HCT116 (cell line): ENCODE measurements around the gene BABAM2. TPM values are rescaled to one million over a fixed set of nuclear protein-coding genes. Genes with fewer than 3 reads are reported as not detected.

Source experiments
- ATAC-seq: fragments of 200-7000 bp; cut with Tn5 transposase; 2 replicates; pipeline ENCODE4 v1.9.1; 2020; ENCODE audit warnings: mild to moderate bottlenecking, moderate library complexity
- BruUV-seq: library from RNA; stranded (reverse); fragments of 400-500 nt; replicated peaks from 2 replicates; lab custom pipeline; 2021; lab: Mats Ljungman, UMichigan
- CTCF ChIA-PET: fragments of 300-600 bp; sonication (Branson Sonifier 250); formaldehyde crosslinking; loops from one replicate; lab custom pipeline; 2021; ENCODE audit warnings: antibody characterized with exemption; lab: Charles Lee
- POLR2A ChIA-PET: fragments of 300-600, 350-600 bp; sonication (Branson Sonifier 250); formaldehyde crosslinking; loops from one replicate; lab custom pipeline; 2021; ENCODE audit warnings: antibody characterized with exemption; lab: Charles Lee
- RAD21 ChIA-PET, 2 experiments: fragments of 300-600 bp; sonication (Branson Sonifier 250); formaldehyde crosslinking; loops; one replicate each; lab custom pipeline; 2023; ENCODE audit warnings: low total read pairs in 2 of 2; ENCODE audit not compliant: uncharacterized antibody in 2 of 2, unreplicated experiment in 2 of 2, low non-redundant PET in 1 of 2; lab: Charles Lee
- DNase-seq: peaks from one replicate; pipeline ENCODE4 v3.0.0-alpha.2; 2010; ENCODE audit warnings: low read depth, low spot score
- H2AFZ ChIP-seq: fragments of 200-600 bp; shearing (Covaris generic), sonication (generic); 2 replicates; pipeline ENCODE4 v1.6.1; 2017; ENCODE audit warnings: low read depth, mixed run types, mixed read lengths, antibody characterized with exemption, low read length; ENCODE audit not compliant: poor library complexity, severe bottlenecking
- H3K27ac ChIP-seq: 2 replicates; pipeline ENCODE4 v1.5.1; 2012; ENCODE audit warnings: low read depth, low read length
- H3K27me3 ChIP-seq: fragments of 200-600 bp; sonication (generic); 2 replicates; pipeline ENCODE4 v1.6.1; 2016; ENCODE audit warnings: mixed run types, low read length, mixed read lengths; ENCODE audit not compliant: insufficient read depth
- H3K36me3 ChIP-seq, 2 experiments: fragments of 200-500 bp in 1 of 2; fragments of 200-600 bp in 1 of 2; sonication (Bioruptor generic) in 1 of 2; sonication (generic) in 1 of 2; 2 replicates each; pipeline versions ENCODE4 v1.5.1 to v1.6.1; 2014 to 2016; ENCODE audit warnings: low read length in 2 of 2, inconsistent platforms in 1 of 2, mixed read lengths in 1 of 2, mixed run types in 1 of 2; ENCODE audit not compliant: insufficient read depth in 2 of 2, control insufficient read depth in 1 of 2
- H3K4me1 ChIP-seq, 2 experiments: fragments of 200-600 bp in 1 of 2; sonication (generic) in 1 of 2; 2 replicates each; pipeline versions ENCODE4 v1.5.1 to v1.6.1; 2012 to 2017; ENCODE audit warnings: low read length in 2 of 2, inconsistent platforms in 1 of 2, mild to moderate bottlenecking in 1 of 2, mixed read lengths in 1 of 2, mixed run types in 1 of 2, moderate library complexity in 1 of 2; ENCODE audit not compliant: insufficient read depth in 2 of 2, control insufficient read depth in 1 of 2
- H3K4me2 ChIP-seq: fragments of 200-600 bp; sonication (generic); 2 replicates; pipeline ENCODE4 v1.6.1; 2017; ENCODE audit warnings: mixed run types, low read length, mixed read lengths
- H3K4me3 ChIP-seq, 2 experiments: fragments of 200-600 bp in 1 of 2; sonication (generic) in 1 of 2; replicated peaks in 1 of 2; 2 replicates each; pipeline ENCODE4 v1.5.1; 2011 to 2016; ENCODE audit warnings: low read length in 2 of 2, control low read depth in 1 of 2, low read depth in 1 of 2, mild to moderate bottlenecking in 1 of 2, mixed read lengths in 1 of 2, mixed run types in 1 of 2
- H3K79me2 ChIP-seq: fragments of 200-600 bp; sonication (generic); 2 replicates; pipeline ENCODE4 v1.6.1; 2017; ENCODE audit warnings: mild to moderate bottlenecking, mixed run types, low read length, moderate library complexity, mixed read lengths; ENCODE audit not compliant: insufficient read depth
- H3K9ac ChIP-seq: fragments of 200-600 bp; sonication (generic); 2 replicates; pipeline ENCODE4 v1.6.1; 2016; ENCODE audit warnings: low read length, mixed read lengths
- H3K9me2 ChIP-seq: fragments of 200-600 bp; sonication (generic), shearing (Covaris generic); 2 replicates; pipeline ENCODE4 v1.6.1; 2017; ENCODE audit warnings: mixed run types, mild to moderate bottlenecking, moderate library complexity; ENCODE audit not compliant: insufficient read depth
- H3K9me3 ChIP-seq, 2 experiments: fragments of 200-500 bp in 1 of 2; fragments of 200-600 bp in 1 of 2; sonication (Bioruptor generic) in 1 of 2; sonication (generic) in 1 of 2; 2 replicates each; pipeline ENCODE4 v1.6.1; 2014 to 2017; ENCODE audit warnings: low read length in 2 of 2, mixed read lengths in 2 of 2, inconsistent platforms in 1 of 2, low read depth in 1 of 2, mild to moderate bottlenecking in 1 of 2, mixed run types in 1 of 2, moderate library complexity in 1 of 2; ENCODE audit not compliant: control insufficient read depth in 1 of 2, insufficient read depth in 1 of 2
- H4K20me1 ChIP-seq: fragments of 200-600 bp; sonication (generic), shearing (Covaris generic); 2 replicates; pipeline ENCODE4 v1.6.1; 2017; ENCODE audit warnings: mixed run types, mild to moderate bottlenecking, moderate library complexity; ENCODE audit not compliant: insufficient read depth
- ATF3 ChIP-seq: IDR thresholded peaks from 2 replicates; pipeline ENCODE4 v1.6.1; 2012
- CEBPB ChIP-seq: IDR thresholded peaks from 2 replicates; pipeline ENCODE4 v1.6.1; 2012; ENCODE audit warnings: low read depth
- EZH2 ChIP-seq: fragments of 200-600 bp; sonication (generic); IDR thresholded peaks from 2 replicates; pipeline ENCODE4 v1.6.1; 2017; ENCODE audit warnings: antibody characterized with exemption, mixed run types
- JUND ChIP-seq: IDR thresholded peaks from 2 replicates; pipeline ENCODE4 v1.6.1; 2012
- POLR2A ChIP-seq: IDR thresholded peaks from 2 replicates; pipeline ENCODE4 v1.7.0; 2011; ENCODE audit warnings: borderline replicate concordance; ENCODE audit not compliant: insufficient read depth, insufficient read length; ENCODE audit errors: extremely low read depth
- REST ChIP-seq: IDR thresholded peaks from 2 replicates; pipeline ENCODE4 v1.6.1; 2012; ENCODE audit warnings: low read depth
- YY1 ChIP-seq: IDR thresholded peaks from 2 replicates; pipeline ENCODE4 v1.6.1; 2011; ENCODE audit warnings: low read length, low read depth, moderate library complexity, mild to moderate bottlenecking; ENCODE audit not compliant: insufficient replicate concordance; ENCODE audit errors: extremely low read depth
- ZBTB33 ChIP-seq: IDR thresholded peaks from 2 replicates; pipeline ENCODE4 v1.6.1; 2011; ENCODE audit warnings: mild to moderate bottlenecking, low read length, moderate library complexity; ENCODE audit not compliant: insufficient replicate concordance; ENCODE audit errors: extremely low read depth
- ZFX ChIP-seq: fragments of 450-650 bp; IDR thresholded peaks from 2 replicates; pipeline ENCODE4 v1.6.1; 2017
- intact Hi-C: fragments of 100-400 bp; cut with micrococcal nuclease; formaldehyde crosslinking; loops from 2 replicates; pipeline ENCODE4 v1.10.0; 2022
- total RNA-seq: library from RNA; stranded (reverse); gene quantifications from one replicate; pipeline ENCODE4 v1.2.1, GENCODE V29; 2021; ENCODE audit not compliant: unreplicated experiment
- TF ChIP-seq, protein P1 (sequence below): IDR thresholded peaks from 2 replicates; pipeline ENCODE4 v1.6.1; 2012

Gene BABAM2
- total RNA-seq, 1 experiment from 2014 or later, result 23.8 TPM

DNA sequence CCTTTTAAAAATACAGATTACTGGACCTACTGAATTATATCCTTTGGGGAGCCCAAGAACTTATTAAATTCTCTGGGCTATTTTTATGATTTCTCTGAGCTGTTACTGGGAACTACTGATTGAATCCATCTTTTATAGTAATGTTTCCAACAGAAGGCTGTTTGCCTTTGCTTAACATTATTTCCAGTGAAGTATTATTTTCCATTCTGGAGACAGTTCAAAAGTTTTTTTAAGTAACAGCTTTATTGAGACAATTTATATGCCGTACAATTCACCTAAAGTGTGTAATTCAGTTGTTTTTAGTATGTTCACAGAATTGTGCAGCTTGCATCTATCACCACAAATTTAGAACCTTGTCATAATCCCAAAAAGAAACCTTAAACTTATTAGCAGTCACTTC lies 100.6 kb downstream of the BABAM2 start:
- Histone ChIP-seq H4K20me1 (no peaks in the 10 kb centered on the region), H3K79me2 (no peaks in the 10 kb centered on the region), H3K36me3 (no peaks in the 10 kb centered on the region), H3K9ac (no peak overlapping the region)
- no TSS peak for BruUV-seq
- RAD21 ChIA-PET, result no interaction called here
- intact Hi-C loops, result no loop called here
- no peak for TF ChIP-seq REST
- TF ChIP-seq YY1, result no peak
- TF ChIP-seq ZBTB33, result no peak
- TF ChIP-seq POLR2A, result no peak
- TF ChIP-seq ZFX, result no peak
- no peak for TF ChIP-seq EZH2
- TF ChIP-seq, protein P1, sequence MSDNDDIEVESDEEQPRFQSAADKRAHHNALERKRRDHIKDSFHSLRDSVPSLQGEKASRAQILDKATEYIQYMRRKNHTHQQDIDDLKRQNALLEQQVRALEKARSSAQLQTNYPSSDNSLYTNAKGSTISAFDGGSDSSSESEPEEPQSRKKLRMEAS, result no peak
- no peak for TF ChIP-seq ATF3
- TF ChIP-seq JUND, result no peak
- TF ChIP-seq CEBPB, result no peak
- TF ChIP-seq, all 23 proteins: peak for 0
- ATAC-seq, result no peak
- no peak for DNase-seq
- Histone ChIP-seq H3K4me3 (no peak overlapping the region), H2AFZ (no peak overlapping the region), H3K4me1 (peaks cover 14 to 40% of the 10 kb centered on the region in 2 experiments), H3K27ac (no peak overlapping the region), H3K27me3 (no peaks in the 10 kb centered on the region), H3K4me2 (no peak overlapping the region), H3K9me3 (no peaks in the 10 kb centered on the region), H3K9me2 (no peaks in the 10 kb centered on the region)
- ChIA-PET CTCF (interaction anchor here (1.1 kb wide), 1 partner anchor 13 kb away, joined by 3 read pairs; no protein-coding TSS in a partner anchor), POLR2A (no interaction called here)
